OCI-LY7 (cell line): ENCODE measurements around the gene HS3ST3B1. TPM values are rescaled to one million over a fixed set of nuclear protein-coding genes. Genes with fewer than 3 reads are reported as not detected.

Experiments
- BruUV-seq: library from RNA; stranded (reverse); fragments of 400-500 nt; replicated peaks from 2 replicates; lab custom pipeline; 2021; lab: Mats Ljungman, UMichigan
- CTCF ChIA-PET: fragments of 300-600 bp; sonication (Branson Sonifier 250); formaldehyde crosslinking; loops from one replicate; lab custom pipeline; 2022; ENCODE audit warnings: antibody characterized with exemption; ENCODE audit not compliant: unreplicated experiment; lab: Charles Lee
- POLR2A ChIA-PET: fragments of 300-600 bp; sonication (Branson Sonifier 250); formaldehyde crosslinking; loops from one replicate; lab custom pipeline; 2022; ENCODE audit warnings: antibody characterized with exemption; lab: Charles Lee
- DNase-seq: peaks from one replicate; pipeline ENCODE4 v3.0.0-alpha.2; 2015; ENCODE audit warnings: low spot score
- H2AFZ ChIP-seq: fragments of 200-600 bp; sonication (generic), shearing (Covaris generic); 2 replicates; pipeline ENCODE4 v1.6.1; 2014; ENCODE audit warnings: mild to moderate bottlenecking, antibody characterized with exemption, low read length, moderate library complexity
- H3K27ac ChIP-seq: fragments of 200-600 bp; sonication (generic); 2 replicates; pipeline ENCODE4 v1.5.1; 2014; ENCODE audit warnings: mixed run types, low read depth, mild to moderate bottlenecking, moderate library complexity, low read length, inconsistent platforms; ENCODE audit not compliant: poor library complexity, severe bottlenecking
- H3K36me3 ChIP-seq: fragments of 200-600 bp; sonication (generic); 2 replicates; pipeline ENCODE4 v1.6.1; 2014; ENCODE audit warnings: mild to moderate bottlenecking, antibody characterized with exemption, low read length, moderate library complexity, mixed read lengths; ENCODE audit not compliant: insufficient read depth
- H3K4me1 ChIP-seq: fragments of 200-600 bp; sonication (generic); 2 replicates; pipeline ENCODE4 v1.5.1; 2014; ENCODE audit warnings: mild to moderate bottlenecking, low read length; ENCODE audit not compliant: insufficient read depth, poor library complexity, severe bottlenecking
- H3K4me2 ChIP-seq: fragments of 200-600 bp; sonication (generic); 2 replicates; pipeline ENCODE4 v1.6.1; 2014; ENCODE audit warnings: mild to moderate bottlenecking, low read length
- H3K4me3 ChIP-seq: fragments of 200-600 bp; sonication (generic); 2 replicates; pipeline ENCODE4 v1.5.1; 2014; ENCODE audit warnings: mild to moderate bottlenecking, low read depth, low read length; ENCODE audit not compliant: poor library complexity, severe bottlenecking
- H3K79me2 ChIP-seq: fragments of 200-600 bp; sonication (generic); 2 replicates; pipeline ENCODE4 v1.6.1; 2016; ENCODE audit warnings: low read depth, mild to moderate bottlenecking, low read length, moderate library complexity, mixed read lengths; ENCODE audit not compliant: insufficient read depth
- H3K9me2 ChIP-seq: fragments of 200-600 bp; sonication (generic); 2 replicates; pipeline ENCODE4 v1.6.1; 2016; ENCODE audit warnings: mild to moderate bottlenecking, low read length, mixed read lengths; ENCODE audit not compliant: insufficient read depth
- H3K9me3 ChIP-seq: fragments of 200-600 bp; sonication (generic); 2 replicates; pipeline ENCODE4 v1.6.1; 2014; ENCODE audit warnings: mild to moderate bottlenecking, mixed run types, low read length, mixed read lengths
- H4K20me1 ChIP-seq: fragments of 200-600 bp; sonication (generic); 2 replicates; pipeline ENCODE4 v1.6.1; 2014; ENCODE audit warnings: mild to moderate bottlenecking, antibody characterized with exemption, low read length, moderate library complexity, mixed read lengths; ENCODE audit not compliant: insufficient read depth
- EZH2phosphoT487 ChIP-seq: fragments of 200-600 bp; sonication (generic); IDR thresholded peaks from 2 replicates; pipeline ENCODE4 v1.6.1; 2018; ENCODE audit warnings: low read depth, borderline replicate concordance, mild to moderate bottlenecking, mixed run types, antibody characterized with exemption, low read length, moderate library complexity, mixed read lengths
- intact Hi-C: fragments of 100-400 bp; cut with micrococcal nuclease; formaldehyde crosslinking; loops from one replicate; pipeline ENCODE4 v1.10.0; 2022; ENCODE audit not compliant: unreplicated experiment
- total RNA-seq, 2 experiments: library from RNA; depleted of rRNA in 1 of 2; stranded (reverse); fragments of >200 nt in 1 of 2; shearing (Covaris generic) in 1 of 2; gene quantifications; 2 replicates each; pipeline ENCODE4 v1.2.3, GENCODE V29; 2014 to 2022
- TF ChIP-seq, protein P1 (sequence below): fragments of 200-600 bp; sonication (generic); conservative IDR thresholded peaks from 2 replicates; pipeline ENCODE4 v1.5.1; 2014; ENCODE audit warnings: mild to moderate bottlenecking, antibody characterized with exemption, low read length, moderate library complexity, mixed read lengths

The HS3ST3B1 gene
- total RNA-seq, 2 experiments from 2014 or later = 0.03 to 1.6 TPM

DNA sequence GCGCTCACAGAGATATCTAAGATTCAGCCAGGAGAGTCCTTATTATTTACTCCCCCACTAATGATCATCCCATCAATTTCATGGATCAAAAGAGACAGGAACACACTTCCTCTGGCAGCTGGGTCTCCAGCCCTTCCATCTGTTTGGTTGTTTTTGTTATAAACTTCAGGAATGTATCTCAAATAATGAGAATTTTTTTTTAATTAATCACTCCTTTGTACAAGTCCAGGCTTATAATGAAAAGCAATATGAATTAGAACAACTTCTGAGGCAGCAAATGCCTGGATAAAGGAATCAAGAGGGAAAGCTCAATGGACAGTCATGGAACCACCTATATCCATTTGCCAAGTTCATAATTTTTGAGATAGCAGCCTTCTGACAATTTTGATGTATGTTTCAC, 73.4 kb downstream of the HS3ST3B1 start:
- Histone ChIP-seq H3K27ac (no peak overlapping the region), H3K4me2 (no peak overlapping the region), H3K79me2 (no peaks in the 10 kb centered on the region), H2AFZ (peak overlapping the region; percentile 40; the same call in 1 of the 2 replicates), H3K4me3 (no peak overlapping the region), H3K9me3 (no peaks in the 10 kb centered on the region), H3K4me1 (peaks cover 4% of the 10 kb centered on the region), H3K9me2 (no peaks in the 10 kb centered on the region), H3K36me3 (no peaks in the 10 kb centered on the region), H4K20me1 (no peaks in the 10 kb centered on the region)
- DNase-seq = no peak
- intact Hi-C loops = no loop called here
- ChIA-PET POLR2A (interaction anchor here (0.6 to 0.8 kb wide), 2 partner anchors 10 to 372 kb away, joined by 3 read pairs; no protein-coding TSS in a partner anchor), CTCF (no interaction called here)
- no TSS peak for BruUV-seq
- TF ChIP-seq, protein P1, sequence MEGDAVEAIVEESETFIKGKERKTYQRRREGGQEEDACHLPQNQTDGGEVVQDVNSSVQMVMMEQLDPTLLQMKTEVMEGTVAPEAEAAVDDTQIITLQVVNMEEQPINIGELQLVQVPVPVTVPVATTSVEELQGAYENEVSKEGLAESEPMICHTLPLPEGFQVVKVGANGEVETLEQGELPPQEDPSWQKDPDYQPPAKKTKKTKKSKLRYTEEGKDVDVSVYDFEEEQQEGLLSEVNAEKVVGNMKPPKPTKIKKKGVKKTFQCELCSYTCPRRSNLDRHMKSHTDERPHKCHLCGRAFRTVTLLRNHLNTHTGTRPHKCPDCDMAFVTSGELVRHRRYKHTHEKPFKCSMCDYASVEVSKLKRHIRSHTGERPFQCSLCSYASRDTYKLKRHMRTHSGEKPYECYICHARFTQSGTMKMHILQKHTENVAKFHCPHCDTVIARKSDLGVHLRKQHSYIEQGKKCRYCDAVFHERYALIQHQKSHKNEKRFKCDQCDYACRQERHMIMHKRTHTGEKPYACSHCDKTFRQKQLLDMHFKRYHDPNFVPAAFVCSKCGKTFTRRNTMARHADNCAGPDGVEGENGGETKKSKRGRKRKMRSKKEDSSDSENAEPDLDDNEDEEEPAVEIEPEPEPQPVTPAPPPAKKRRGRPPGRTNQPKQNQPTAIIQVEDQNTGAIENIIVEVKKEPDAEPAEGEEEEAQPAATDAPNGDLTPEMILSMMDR = no peak
- no peak for TF ChIP-seq EZH2phosphoT487

DNA sequence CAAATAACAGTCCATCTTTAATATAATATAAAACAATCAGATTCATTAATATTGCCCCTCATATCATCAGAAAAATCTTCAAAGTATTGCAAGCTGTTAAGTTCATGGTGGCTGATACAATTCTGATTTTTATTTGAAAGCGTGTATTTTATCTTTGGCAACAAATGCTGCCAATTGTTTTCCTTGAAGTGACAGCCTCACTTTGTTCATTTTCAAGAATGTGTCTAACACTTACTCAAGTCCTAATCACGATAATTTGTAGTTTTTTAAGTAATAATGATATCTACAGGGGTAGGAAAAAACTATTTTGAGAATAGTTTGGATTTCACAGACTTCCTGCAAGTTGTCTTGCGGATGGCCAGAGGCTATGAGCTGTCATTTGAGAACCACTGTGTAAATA, 75.8 kb downstream of the HS3ST3B1 start:
- Histone ChIP-seq H3K36me3 (no peaks in the 10 kb centered on the region), H3K9me3 (no peaks in the 10 kb centered on the region), H3K4me2 (no peak overlapping the region), H4K20me1 (no peaks in the 10 kb centered on the region), H3K27ac (no peak overlapping the region), H3K79me2 (no peaks in the 10 kb centered on the region), H2AFZ (no peak overlapping the region; the same call in 1 of the 2 replicates), H3K4me3 (no peak overlapping the region), H3K9me2 (no peaks in the 10 kb centered on the region), H3K4me1 (peaks cover 4% of the 10 kb centered on the region)
- DNase-seq = no peak
- intact Hi-C loops = no loop called here
- POLR2A ChIA-PET = interaction anchor here (1.2 to 1.8 kb wide), 3 partner anchors 9 to 17 kb away, joined by 3 to 6 read pairs (median 4); no protein-coding TSS in a partner anchor
- TF ChIP-seq EZH2phosphoT487 = no peak
- TF ChIP-seq, protein P1 = no peak
- CTCF ChIA-PET = no interaction called here
- no TSS peak for BruUV-seq

DNA sequence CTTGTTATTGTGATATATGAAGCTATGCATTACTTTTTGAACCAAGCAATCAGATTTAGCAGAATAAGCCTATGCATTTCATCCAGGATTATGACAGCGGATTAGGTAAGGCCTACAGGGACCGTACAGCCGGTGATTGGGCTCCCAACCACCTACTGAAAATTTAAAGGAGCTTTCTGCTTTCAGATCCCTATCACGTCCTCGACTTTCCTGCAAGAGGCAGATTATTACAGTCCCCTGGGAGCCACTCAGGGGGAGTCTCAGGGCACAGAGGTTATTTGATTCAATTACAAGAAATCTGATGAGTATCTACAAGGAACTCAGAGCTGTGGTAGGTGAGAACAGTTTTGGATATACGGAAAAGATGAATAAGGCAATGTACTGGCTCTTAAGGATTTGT, 80.7 kb downstream of the HS3ST3B1 start:
- H3K4me1 ChIP-seq = no peaks in the 10 kb centered on the region
- no peaks in the 10 kb centered on the region for H3K36me3 ChIP-seq
- no peak overlapping the region for H2AFZ ChIP-seq
- ChIA-PET POLR2A (no interaction called here), CTCF (no interaction called here)
- DNase-seq = no peak
- H4K20me1 ChIP-seq = no peaks in the 10 kb centered on the region
- no peaks in the 10 kb centered on the region for H3K9me3 ChIP-seq
- H3K27ac ChIP-seq = no peak overlapping the region
- TF ChIP-seq EZH2phosphoT487 = no peak
- TF ChIP-seq, protein P1 = no peak
- intact Hi-C loops = no loop called here
- no peak overlapping the region for H3K4me3 ChIP-seq
- no peaks in the 10 kb centered on the region for H3K9me2 ChIP-seq
- no peak overlapping the region for H3K4me2 ChIP-seq
- no peaks in the 10 kb centered on the region for H3K79me2 ChIP-seq
- BruUV-seq = no TSS peak
